Subcutaneous adipose tissue (tissue), 4 donors: ENCODE results near the gene GP1BB. TPM values are rescaled to one million over a fixed set of nuclear protein-coding genes. Genes with fewer than 3 reads are reported as not detected.

Source experiments
- CTCF ChIP-seq: fragments of 450-650 bp; IDR thresholded peaks from one replicate; pipeline ENCODE4 v1.5.1; 2016; ENCODE audit warnings: low read depth, mild to moderate bottlenecking, control low read depth, antibody characterized with exemption, moderate library complexity
- total RNA-seq, 4 donors: library from RNA; depleted of rRNA; stranded (reverse); fragments of >200 nt; gene quantifications; one replicate each; pipeline ENCODE4 v1.1.0, GENCODE V29; 2016

The GP1BB gene
- total RNA-seq, 4 donors from 2014 or later: 0.34 to 2.8 (median 1.5) TPM; not detected in 1

DNA sequence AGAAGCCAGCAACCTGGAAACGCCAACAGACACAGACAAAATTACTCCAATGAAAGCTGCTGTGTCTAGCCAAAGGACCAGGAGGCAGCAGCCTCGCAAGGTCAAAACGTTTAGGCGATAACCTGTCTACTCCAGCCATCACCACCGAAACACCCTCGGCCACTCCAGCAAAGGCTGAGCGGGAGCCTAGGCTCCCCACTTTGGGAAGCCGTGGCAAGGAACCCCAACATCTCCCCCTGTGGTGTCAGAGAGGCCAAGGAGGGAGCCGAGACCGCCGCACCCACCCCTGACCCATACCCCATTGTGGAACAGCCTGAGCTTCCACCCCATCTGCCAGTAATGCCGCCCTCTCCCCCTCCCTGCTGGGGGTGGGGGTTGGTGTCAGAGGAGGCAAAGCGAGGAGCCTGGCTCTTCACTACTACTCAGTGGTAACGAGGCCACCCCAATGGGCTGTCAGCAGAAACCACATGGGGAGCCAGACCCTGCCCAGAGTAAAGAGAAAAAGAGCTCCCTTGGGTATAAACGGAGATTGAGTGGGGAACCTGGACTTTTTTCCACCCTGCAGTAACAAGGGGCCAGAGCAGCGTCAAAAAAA, 43.0 kb upstream of the GP1BB start:
- TF ChIP-seq CTCF: no peak

- no peak for TF ChIP-seq CTCF
Observed at GRCh38 chr22:19680911-19681862, 42.2 kb upstream of the GP1BB start.

DNA sequence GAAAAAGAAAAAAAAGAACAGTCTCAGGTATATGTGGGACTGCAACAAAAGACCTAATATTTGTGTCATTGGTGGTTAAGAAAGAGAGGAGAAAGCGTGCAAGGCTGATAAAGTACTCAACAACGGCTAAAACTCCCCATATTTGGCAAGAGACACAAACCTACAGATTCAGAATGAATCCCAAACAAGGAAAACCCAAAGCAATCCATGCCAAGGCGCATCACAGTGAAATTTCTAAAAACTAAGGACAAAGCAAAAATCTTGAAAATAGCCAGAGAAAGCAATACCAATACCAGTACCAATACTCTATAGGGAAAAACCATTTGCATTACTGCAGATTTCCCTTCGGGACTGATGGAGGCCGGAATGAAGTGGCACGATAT, 41.5 kb upstream of the GP1BB start:
- TF ChIP-seq CTCF: no peak

- TF ChIP-seq CTCF: no peak
Observed at GRCh38 chr22:19686946-19687345, 36.4 kb upstream of the GP1BB start.

- no peak for TF ChIP-seq CTCF
Observed at GRCh38 chr22:19687561-19688300, 35.6 kb upstream of the GP1BB start.

DNA sequence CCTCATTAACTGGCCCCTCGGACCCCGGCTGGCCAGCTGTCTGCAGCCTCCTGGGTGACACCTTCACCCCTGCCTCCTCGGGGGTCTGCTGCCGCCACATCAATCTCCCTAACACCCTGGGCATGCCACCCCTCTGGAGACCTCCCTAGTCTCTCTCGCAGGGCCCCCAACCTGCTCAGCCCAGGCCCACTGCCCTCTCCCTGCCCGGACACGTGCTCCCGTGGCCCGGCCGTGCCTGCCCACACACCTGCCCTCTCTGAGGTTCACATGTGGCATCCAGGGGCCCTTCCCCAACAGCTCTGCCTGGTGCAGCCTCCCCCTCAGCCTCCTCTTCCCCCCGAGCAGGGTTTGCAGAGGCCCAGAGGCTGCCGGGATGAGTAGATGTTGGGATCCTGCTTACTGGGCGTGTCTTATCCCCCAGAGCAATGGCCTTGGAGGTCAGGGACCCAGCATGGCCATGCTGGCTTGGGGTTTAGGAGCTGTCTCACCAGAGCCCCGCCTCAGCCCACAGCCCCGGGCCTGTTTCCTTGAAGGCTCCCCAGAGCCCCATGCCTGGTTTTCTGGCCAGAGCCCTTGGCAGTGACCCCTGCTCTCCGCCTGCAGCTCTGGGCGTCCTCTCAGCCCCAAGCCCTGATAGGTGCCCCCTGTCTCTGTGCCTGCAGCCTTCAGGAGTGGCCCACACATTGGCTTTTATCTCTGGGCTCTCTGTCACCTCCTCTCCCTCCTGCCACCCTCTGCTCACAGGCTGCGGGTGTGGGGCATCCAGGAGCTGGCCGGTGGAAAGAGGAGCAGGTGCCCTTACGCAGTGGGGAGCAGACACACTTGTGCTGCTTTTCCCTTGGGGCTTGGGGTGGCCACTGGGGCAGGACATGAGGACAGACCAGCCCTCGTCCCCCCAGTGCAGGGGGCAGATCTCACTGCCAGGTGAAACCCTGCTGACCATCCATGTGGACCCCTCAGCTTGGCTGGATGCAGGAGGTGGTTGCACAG, 34.7 kb upstream of the GP1BB start:
- TF ChIP-seq CTCF: no peak
